Muscle of leg (tissue), 11 donors: Measurements from ENCODE around the gene PPP4R4. TPM values are rescaled to one million over a fixed set of nuclear protein-coding genes. Genes with fewer than 3 reads are reported as not detected.

Experiments used
- DNase-seq: peaks from one replicate; pipeline ENCODE4 v3.0.0; 2013
- H3K27ac ChIP-seq: one replicate; pipeline ENCODE4 v1.5.1; 2013; ENCODE audit warnings: mild to moderate bottlenecking, low read length, control low read depth
- H3K27me3 ChIP-seq: one replicate; pipeline ENCODE4 v1.6.1; 2013; ENCODE audit warnings: low read length; ENCODE audit not compliant: control insufficient read depth, insufficient read depth
- H3K36me3 ChIP-seq: one replicate; pipeline ENCODE4 v1.6.1; 2013; ENCODE audit warnings: low read length; ENCODE audit not compliant: control insufficient read depth, insufficient read depth
- H3K4me1 ChIP-seq: one replicate; pipeline ENCODE4 v1.6.1; 2013; ENCODE audit warnings: low read length; ENCODE audit not compliant: control insufficient read depth, insufficient read depth
- H3K4me3 ChIP-seq: one replicate; pipeline ENCODE4 v1.5.1; 2013; ENCODE audit warnings: low read length, control low read depth
- H3K9me3 ChIP-seq: replicated peaks from 2 replicates; pipeline ENCODE4 v1.6.1; 2013; ENCODE audit warnings: low read depth, low read length; ENCODE audit not compliant: control insufficient read depth
- WGBS: methylation state at CpG from one replicate; pipeline ENCODE4 v1.1.5; 2013; ENCODE audit warnings: missing lambda C conversion rate; ENCODE audit not compliant: insufficient coverage; 5-methylcytosine and 5-hydroxymethylcytosine counted together
- polyA plus RNA-seq, 8 donors: library from polyadenylated mRNA; unstranded; fragments of 120-200 nt; gene quantifications; one replicate each; pipeline versions ENCODE4 v1.2.1 to v1.2.3, GENCODE V29; 2013; ENCODE audit warnings: inconsistent platforms in 1 of 8, low replicate concordance in 1 of 8; ENCODE audit not compliant: insufficient read length in 8 of 8, insufficient read depth in 1 of 8
- total RNA-seq: library from RNA; stranded (reverse); fragments of 120-200 nt; gene quantifications from one replicate; pipeline ENCODE4 v1.2.4, GENCODE V29; 2013

PPP4R4 gene
- total and polyA plus RNA-seq, 9 donors: 0.08 to 0.16 (median 0.09) TPM

- H3K36me3 ChIP-seq: no peaks in the 10 kb centered on the region
- H3K4me3 ChIP-seq: no peak overlapping the region
- no peak overlapping the region for H3K27ac ChIP-seq
- no peak for DNase-seq
- peaks cover 34% of the 10 kb centered on the region for H3K27me3 ChIP-seq
- no peaks in the 10 kb centered on the region for H3K9me3 ChIP-seq
- WGBS: 16% methylated on average over 3 of the region's 7 CpGs
- peaks cover 16% of the 10 kb centered on the region for H3K4me1 ChIP-seq
These were observed 1.6 kb downstream of the PPP4R4 start for GRCh38 chr14:94175747-94176146.

- H3K9me3 ChIP-seq: no peaks in the 10 kb centered on the region
- H3K27ac ChIP-seq: no peak overlapping the region
- H3K27me3 ChIP-seq: peaks cover 27% of the 10 kb centered on the region
- no peak for DNase-seq
- no peaks in the 10 kb centered on the region for H3K36me3 ChIP-seq
- H3K4me1 ChIP-seq: peaks cover 16% of the 10 kb centered on the region
- WGBS: no CpG with 5 or more reads among the region's 3 CpGs
- H3K4me3 ChIP-seq: no peak overlapping the region
These were observed 2.7 kb downstream of the PPP4R4 start for GRCh38 chr14:94176808-94177207.

GRCh38 chr14:94177806-94178205 is 3.7 kb downstream of the PPP4R4 start:
- no CpG with 5 or more reads among the region's 1 CpG for WGBS
- Histone ChIP-seq H3K9me3 (no peaks in the 10 kb centered on the region), H3K27me3 (peaks cover 27% of the 10 kb centered on the region), H3K27ac (no peak overlapping the region), H3K36me3 (no peaks in the 10 kb centered on the region), H3K4me3 (no peak overlapping the region), H3K4me1 (peaks cover 16% of the 10 kb centered on the region)
- DNase-seq: no peak

DNA sequence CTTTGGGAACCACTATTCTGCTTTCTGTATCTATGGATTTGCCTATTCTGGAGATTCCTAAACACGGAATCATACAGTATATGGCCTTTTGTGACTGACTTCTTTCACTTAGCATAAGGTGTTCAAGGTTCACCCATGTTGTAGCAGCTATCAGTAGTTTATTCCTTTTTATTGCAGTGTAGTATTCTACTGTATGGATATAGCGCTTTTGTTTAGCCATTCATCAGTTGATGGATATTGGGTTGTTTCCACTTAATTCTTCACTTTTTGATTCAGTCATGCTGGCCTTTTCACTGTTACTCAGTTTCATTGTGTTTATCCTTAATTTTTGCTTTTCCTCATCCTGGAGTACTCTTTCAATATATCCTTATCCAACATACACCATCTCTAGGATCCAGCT is 5.1 kb downstream of the PPP4R4 start:
- WGBS: no CpG with 5 or more reads among the region's 2 CpGs
- peaks cover 23% of the 10 kb centered on the region for H3K27me3 ChIP-seq
- H3K9me3 ChIP-seq: no peaks in the 10 kb centered on the region

GRCh38 chr14:94180655-94181271 is 6.6 kb downstream of the PPP4R4 start:
- no peaks in the 10 kb centered on the region for H3K4me1 ChIP-seq
- no peak overlapping the region for H3K27ac ChIP-seq
- H3K36me3 ChIP-seq: no peaks in the 10 kb centered on the region
- peak; percentile 48 for DNase-seq
- peaks cover 12% of the 10 kb centered on the region for H3K27me3 ChIP-seq
- no peak overlapping the region for H3K4me3 ChIP-seq
- 0% methylated on average over 1 of the region's 4 CpGs for WGBS
- no peaks in the 10 kb centered on the region for H3K9me3 ChIP-seq

More for the DNA sequence above, 5.1 kb downstream of the PPP4R4 start:
- peaks cover 11% of the 10 kb centered on the region for H3K4me1 ChIP-seq
- no peak overlapping the region for H3K4me3 ChIP-seq
- H3K36me3 ChIP-seq: no peaks in the 10 kb centered on the region
- no peak overlapping the region for H3K27ac ChIP-seq
- DNase-seq: no peak

- no CpG with 5 or more reads among the region's 2 CpGs for WGBS
- Histone ChIP-seq H3K9me3 (no peaks in the 10 kb centered on the region), H3K27ac (no peak overlapping the region), H3K36me3 (no peaks in the 10 kb centered on the region), H3K4me3 (no peak overlapping the region), H3K4me1 (no peaks in the 10 kb centered on the region), H3K27me3 (peaks cover 9% of the 10 kb centered on the region)
- no peak for DNase-seq
These were observed 7.7 kb downstream of the PPP4R4 start for GRCh38 chr14:94181835-94182234.

DNA sequence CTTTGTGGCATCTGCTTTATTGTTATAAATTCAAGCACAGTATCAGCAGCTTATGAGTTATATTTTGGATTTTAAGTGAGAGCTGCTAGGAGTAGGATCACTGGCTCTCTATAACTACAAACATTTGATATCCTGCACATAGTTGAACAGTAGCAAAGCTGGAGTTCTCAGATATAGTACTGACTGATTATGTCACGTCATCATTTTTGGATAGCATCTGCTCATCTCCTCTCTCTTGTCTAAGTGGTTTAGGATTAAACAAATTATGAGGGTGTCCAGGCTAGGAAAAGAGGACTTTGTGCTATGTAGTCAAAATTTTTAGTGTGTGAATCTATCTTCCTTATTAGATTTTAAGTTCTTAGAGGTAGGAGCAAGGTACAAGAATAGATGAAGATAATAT is 18.4 kb downstream of the PPP4R4 start:
- Histone ChIP-seq H3K27ac (no peak overlapping the region), H3K27me3 (no peaks in the 10 kb centered on the region), H3K4me3 (no peak overlapping the region), H3K9me3 (no peaks in the 10 kb centered on the region), H3K36me3 (no peaks in the 10 kb centered on the region), H3K4me1 (no peaks in the 10 kb centered on the region)
- no CpG with 5 or more reads among the region's 1 CpG for WGBS
- no peak for DNase-seq

- no peaks in the 10 kb centered on the region for H3K9me3 ChIP-seq
- no peaks in the 10 kb centered on the region for H3K27me3 ChIP-seq
- DNase-seq: no peak
- H3K4me3 ChIP-seq: no peak overlapping the region
- no peaks in the 10 kb centered on the region for H3K36me3 ChIP-seq
- no peak overlapping the region for H3K27ac ChIP-seq
- no CpG with 5 or more reads among the region's 1 CpG for WGBS
- H3K4me1 ChIP-seq: no peaks in the 10 kb centered on the region
These were observed 19.7 kb downstream of the PPP4R4 start for GRCh38 chr14:94193776-94194175.

GRCh38 chr14:94196057-94196456 is 21.9 kb downstream of the PPP4R4 start:
- no peaks in the 10 kb centered on the region for H3K9me3 ChIP-seq
- no CpG with 5 or more reads among the region's 2 CpGs for WGBS

GRCh38 chr14:94203473-94204210 is 29.5 kb downstream of the PPP4R4 start:
- Histone ChIP-seq H3K27me3 (no peaks in the 10 kb centered on the region), H3K27ac (no peak overlapping the region), H3K36me3 (no peaks in the 10 kb centered on the region), H3K9me3 (no peaks in the 10 kb centered on the region), H3K4me3 (no peak overlapping the region), H3K4me1 (no peaks in the 10 kb centered on the region)
- DNase-seq: no peak
- WGBS: no CpG with 5 or more reads among the region's 2 CpGs

More at GRCh38 chr14:94196057-94196456, 21.9 kb downstream of the PPP4R4 start:
- Histone ChIP-seq H3K27me3 (no peaks in the 10 kb centered on the region), H3K27ac (no peak overlapping the region), H3K4me1 (no peaks in the 10 kb centered on the region), H3K4me3 (no peak overlapping the region), H3K36me3 (no peaks in the 10 kb centered on the region)
- DNase-seq: no peak
